ENCODE results near the gene CDH12. TPM values are rescaled to one million over a fixed set of nuclear protein-coding genes. Genes with fewer than 3 reads are reported as not detected.

Gene CDH12
- total RNA-seq, 1 donor from 2014 or later = 0.26 TPM

DNA sequence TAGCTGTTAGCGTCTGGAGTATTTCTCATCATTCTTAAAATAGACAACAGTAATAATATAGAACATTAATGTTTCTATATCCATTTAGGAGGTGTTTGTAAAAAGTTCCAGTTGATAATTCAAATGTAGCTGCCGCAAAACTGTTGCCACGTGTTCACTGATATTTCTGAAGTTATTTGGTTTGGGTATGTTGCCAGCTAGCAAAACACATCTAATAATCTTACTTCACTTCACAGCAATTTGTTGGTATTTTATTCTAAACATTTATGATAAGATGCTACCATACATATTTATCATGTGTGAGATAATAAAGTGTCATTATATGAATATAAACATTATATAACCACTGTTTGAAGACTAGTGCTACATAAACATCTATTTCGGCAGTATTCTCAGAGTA is 101.6 kb downstream of the CDH12 start:
- H3K4me3 Mint-ChIP-seq (ENCODE audit: unreplicated experiment) = no peak overlapping the region
- no peaks in the 10 kb centered on the region for H3K27me3 Mint-ChIP-seq (ENCODE audit: unreplicated experiment)
- H3K4me1 Mint-ChIP-seq (ENCODE audit: unreplicated experiment) = no peaks in the 10 kb centered on the region
- DNase-seq (ENCODE audit: low spot score) = no peak
- no peaks in the 10 kb centered on the region for H3K9me3 Mint-ChIP-seq (ENCODE audit: unreplicated experiment)
- no peak overlapping the region for H3K27ac Mint-ChIP-seq (ENCODE audit: unreplicated experiment)
- H3K36me3 Mint-ChIP-seq (ENCODE audit: low read depth, unreplicated experiment) = no peaks in the 10 kb centered on the region
- TF ChIP-seq, protein P1, sequence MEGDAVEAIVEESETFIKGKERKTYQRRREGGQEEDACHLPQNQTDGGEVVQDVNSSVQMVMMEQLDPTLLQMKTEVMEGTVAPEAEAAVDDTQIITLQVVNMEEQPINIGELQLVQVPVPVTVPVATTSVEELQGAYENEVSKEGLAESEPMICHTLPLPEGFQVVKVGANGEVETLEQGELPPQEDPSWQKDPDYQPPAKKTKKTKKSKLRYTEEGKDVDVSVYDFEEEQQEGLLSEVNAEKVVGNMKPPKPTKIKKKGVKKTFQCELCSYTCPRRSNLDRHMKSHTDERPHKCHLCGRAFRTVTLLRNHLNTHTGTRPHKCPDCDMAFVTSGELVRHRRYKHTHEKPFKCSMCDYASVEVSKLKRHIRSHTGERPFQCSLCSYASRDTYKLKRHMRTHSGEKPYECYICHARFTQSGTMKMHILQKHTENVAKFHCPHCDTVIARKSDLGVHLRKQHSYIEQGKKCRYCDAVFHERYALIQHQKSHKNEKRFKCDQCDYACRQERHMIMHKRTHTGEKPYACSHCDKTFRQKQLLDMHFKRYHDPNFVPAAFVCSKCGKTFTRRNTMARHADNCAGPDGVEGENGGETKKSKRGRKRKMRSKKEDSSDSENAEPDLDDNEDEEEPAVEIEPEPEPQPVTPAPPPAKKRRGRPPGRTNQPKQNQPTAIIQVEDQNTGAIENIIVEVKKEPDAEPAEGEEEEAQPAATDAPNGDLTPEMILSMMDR (IDR thresholded peaks at IDR 0.05; ENCODE audit: unreplicated experiment) = no peak

DNA sequence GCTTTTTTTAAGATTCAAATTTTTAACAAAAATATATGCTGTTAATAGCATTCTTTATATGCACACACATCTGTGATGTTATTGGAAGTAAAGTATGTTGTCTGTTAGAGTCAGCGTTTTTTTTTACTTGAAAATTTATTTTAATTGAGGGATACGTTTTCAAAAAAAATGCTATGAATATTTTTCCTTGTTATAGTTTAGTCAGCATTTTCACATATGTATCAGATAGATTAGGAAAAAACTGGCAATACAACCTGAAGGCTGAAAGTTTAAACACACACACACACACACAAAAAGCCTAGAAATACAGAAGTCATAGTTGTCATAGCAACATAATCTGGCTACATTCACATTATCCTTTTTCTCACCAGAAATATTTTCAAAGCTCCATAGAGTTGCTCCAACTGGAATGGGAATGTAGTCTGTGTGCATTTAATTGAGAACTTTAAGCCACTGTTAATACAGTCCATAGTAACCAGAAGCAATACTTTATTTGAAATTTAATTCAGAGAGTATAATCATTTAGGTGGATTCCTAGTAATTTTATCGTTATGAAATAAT is 116.6 kb downstream of the CDH12 start:
- no peak overlapping the region for H3K4me3 Mint-ChIP-seq (ENCODE audit: unreplicated experiment)
- H3K36me3 Mint-ChIP-seq (ENCODE audit: low read depth, unreplicated experiment) = no peaks in the 10 kb centered on the region
- H3K9me3 Mint-ChIP-seq (ENCODE audit: unreplicated experiment) = no peaks in the 10 kb centered on the region
- H3K4me1 Mint-ChIP-seq (ENCODE audit: unreplicated experiment) = no peaks in the 10 kb centered on the region
- no peaks in the 10 kb centered on the region for H3K27me3 Mint-ChIP-seq (ENCODE audit: unreplicated experiment)
- H3K27ac Mint-ChIP-seq (ENCODE audit: unreplicated experiment) = no peak overlapping the region
- DNase-seq (ENCODE audit: low spot score) = no peak
- TF ChIP-seq, protein P1 (IDR thresholded peaks at IDR 0.05; ENCODE audit: unreplicated experiment) = no peak

DNA sequence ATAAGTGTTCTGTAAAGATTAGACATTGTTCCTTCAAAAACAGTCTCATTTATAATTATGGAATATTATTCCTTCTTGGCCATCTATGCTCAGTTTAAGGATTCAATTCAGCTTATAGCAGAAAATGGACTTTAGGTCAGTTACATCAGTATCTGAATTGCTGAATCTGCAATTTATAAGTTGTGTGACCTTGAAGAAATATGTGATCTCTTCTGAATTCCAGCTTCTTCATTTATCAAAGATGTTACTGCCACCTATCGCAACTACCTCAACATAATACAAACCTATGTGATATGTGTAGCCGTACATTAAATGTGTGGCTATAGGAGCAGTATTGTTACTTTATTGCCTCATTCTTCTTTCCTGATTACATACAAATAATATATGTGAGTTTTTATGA is 118.2 kb downstream of the CDH12 start:
- TF ChIP-seq, protein P1 (IDR thresholded peaks at IDR 0.05; ENCODE audit: unreplicated experiment) = no peak
- no peaks in the 10 kb centered on the region for H3K36me3 Mint-ChIP-seq (ENCODE audit: low read depth, unreplicated experiment)
- DNase-seq (ENCODE audit: low spot score) = no peak
- H3K27me3 Mint-ChIP-seq (ENCODE audit: unreplicated experiment) = no peaks in the 10 kb centered on the region
- H3K4me3 Mint-ChIP-seq (ENCODE audit: unreplicated experiment) = no peak overlapping the region
- no peaks in the 10 kb centered on the region for H3K9me3 Mint-ChIP-seq (ENCODE audit: unreplicated experiment)
- H3K4me1 Mint-ChIP-seq (ENCODE audit: unreplicated experiment) = no peaks in the 10 kb centered on the region
- H3K27ac Mint-ChIP-seq (ENCODE audit: unreplicated experiment) = no peak overlapping the region

DNA sequence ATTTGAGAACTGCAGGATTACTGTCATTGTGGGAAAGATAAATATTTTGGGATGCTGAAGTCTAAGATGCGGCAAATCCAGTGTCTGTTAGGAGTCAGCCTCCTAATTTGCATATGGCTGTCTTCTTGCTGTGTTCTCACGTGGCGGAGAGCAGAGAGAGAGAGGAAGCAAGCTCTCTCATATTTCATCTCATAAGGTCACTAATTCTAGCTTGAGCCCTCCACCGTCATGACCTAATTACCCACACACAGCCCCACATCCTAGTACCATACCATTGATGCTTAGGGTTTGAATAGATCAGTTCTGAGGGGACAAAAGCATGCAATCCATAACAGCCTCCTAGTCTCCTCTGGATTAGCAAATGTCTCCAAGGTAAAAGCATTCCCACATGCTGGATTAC is 124.5 kb downstream of the CDH12 start:
- Mint-ChIP-seq H3K9me3 (ENCODE audit: unreplicated experiment) (no peaks in the 10 kb centered on the region), H3K4me1 (ENCODE audit: unreplicated experiment) (no peaks in the 10 kb centered on the region), H3K4me3 (ENCODE audit: unreplicated experiment) (no peak overlapping the region), H3K27ac (ENCODE audit: unreplicated experiment) (no peak overlapping the region), H3K27me3 (ENCODE audit: unreplicated experiment) (no peaks in the 10 kb centered on the region), H3K36me3 (ENCODE audit: low read depth, unreplicated experiment) (no peaks in the 10 kb centered on the region)
- no peak for DNase-seq (ENCODE audit: low spot score)
- TF ChIP-seq, protein P1 (IDR thresholded peaks at IDR 0.05; ENCODE audit: unreplicated experiment) = no peak

DNA sequence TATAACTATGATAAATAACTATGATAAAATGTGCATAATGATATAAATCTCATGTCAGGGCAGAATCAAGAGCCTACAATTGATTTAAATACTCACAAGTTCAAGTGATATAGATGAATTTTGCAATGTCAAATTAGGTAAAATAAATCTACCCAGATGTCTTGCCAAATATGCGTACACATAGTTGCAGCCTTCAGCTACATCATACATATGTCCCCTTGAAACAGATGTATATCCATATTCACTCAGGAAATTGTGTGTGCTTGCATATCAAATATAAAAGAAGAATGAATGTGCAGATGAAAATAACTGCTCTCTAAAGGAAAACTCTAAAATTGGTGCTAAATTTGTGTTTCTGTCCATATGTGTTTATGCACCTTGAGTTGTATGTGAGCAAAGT is 130.7 kb downstream of the CDH12 start:
- no peaks in the 10 kb centered on the region for H3K36me3 Mint-ChIP-seq (ENCODE audit: low read depth, unreplicated experiment)
- H3K27me3 Mint-ChIP-seq (ENCODE audit: unreplicated experiment) = no peaks in the 10 kb centered on the region
- no peak for DNase-seq (ENCODE audit: low spot score)
- TF ChIP-seq, protein P1 (IDR thresholded peaks at IDR 0.05; ENCODE audit: unreplicated experiment) = no peak
- H3K4me1 Mint-ChIP-seq (ENCODE audit: unreplicated experiment) = no peaks in the 10 kb centered on the region
- no peaks in the 10 kb centered on the region for H3K9me3 Mint-ChIP-seq (ENCODE audit: unreplicated experiment)
- no peak overlapping the region for H3K4me3 Mint-ChIP-seq (ENCODE audit: unreplicated experiment)
- no peak overlapping the region for H3K27ac Mint-ChIP-seq (ENCODE audit: unreplicated experiment)

All from endothelial cell (in vitro differentiated cells).